Mesenchymal stem cell (in vitro differentiated cells and primary cell): Measurements from ENCODE around the gene DDO.

Experiments used
- DNase-seq: peaks from one replicate; pipeline ENCODE4 v3.0.0-alpha.2; 2013
- H2AFZ ChIP-seq: one replicate; pipeline ENCODE4 v1.6.1; 2013; ENCODE audit warnings: low read depth, mild to moderate bottlenecking, control low read depth, inconsistent platforms, low read length, moderate library complexity
- H2AK5ac ChIP-seq: 2 replicates; pipeline ENCODE4 v1.6.1; 2013; ENCODE audit warnings: low read length, moderate library complexity, mild to moderate bottlenecking, inconsistent platforms; ENCODE audit not compliant: severe bottlenecking
- H2BK120ac ChIP-seq: one replicate; pipeline ENCODE4 v1.6.1; 2013; ENCODE audit warnings: low read depth, mild to moderate bottlenecking, inconsistent platforms, low read length, moderate library complexity
- H2BK12ac ChIP-seq, 2 experiments: one replicate each; pipeline ENCODE4 v1.6.1; 2013; ENCODE audit warnings: inconsistent platforms in 2 of 2, low read length in 2 of 2, mild to moderate bottlenecking in 2 of 2, moderate library complexity in 2 of 2, control low read depth in 1 of 2
- H2BK15ac ChIP-seq: one replicate; pipeline ENCODE4 v1.6.1; 2013; ENCODE audit warnings: mild to moderate bottlenecking, low read depth, inconsistent platforms; ENCODE audit not compliant: poor library complexity, severe bottlenecking
- H2BK5ac ChIP-seq: 2 replicates; pipeline ENCODE4 v1.6.1; 2013; ENCODE audit warnings: low read depth, mild to moderate bottlenecking, low read length, control low read depth, inconsistent platforms; ENCODE audit not compliant: poor library complexity, severe bottlenecking
- H3K14ac ChIP-seq, 2 experiments: one replicate each; pipeline ENCODE4 v1.6.1; 2013; ENCODE audit warnings: inconsistent platforms in 2 of 2, low read length in 2 of 2, control low read depth in 1 of 2, mild to moderate bottlenecking in 1 of 2, moderate library complexity in 1 of 2
- H3K18ac ChIP-seq, 2 experiments: one replicate each; pipeline ENCODE4 v1.6.1; 2013; ENCODE audit warnings: inconsistent platforms in 2 of 2, low read length in 2 of 2, control low read depth in 1 of 2, low read depth in 1 of 2, mild to moderate bottlenecking in 1 of 2
- H3K23ac ChIP-seq, 2 experiments: one replicate each; pipeline ENCODE4 v1.6.1; 2013; ENCODE audit warnings: inconsistent platforms in 2 of 2, low read length in 2 of 2, mild to moderate bottlenecking in 2 of 2, moderate library complexity in 2 of 2, control low read depth in 1 of 2
- H3K27ac ChIP-seq: 2 replicates; pipeline ENCODE4 v1.5.1; 2013; ENCODE audit warnings: mild to moderate bottlenecking, moderate library complexity, low read length, control low read depth, inconsistent platforms; ENCODE audit not compliant: poor library complexity, severe bottlenecking
- H3K27me3 ChIP-seq, 2 experiments: 2 replicates each; pipeline versions ENCODE4 v1.6.1 to v1.7.0; 2013; ENCODE audit warnings: low read length in 2 of 2, mild to moderate bottlenecking in 2 of 2, moderate library complexity in 2 of 2, control low read depth in 1 of 2, inconsistent platforms in 1 of 2; ENCODE audit not compliant: control insufficient read depth in 1 of 2, insufficient read depth in 1 of 2
- H3K36me3 ChIP-seq, 2 experiments: 2 replicates each; pipeline versions ENCODE4 v1.6.1 to v1.7.0; 2013; ENCODE audit warnings: low read length in 2 of 2, control low read depth in 1 of 2, inconsistent platforms in 1 of 2, low read depth in 1 of 2, mild to moderate bottlenecking in 1 of 2; ENCODE audit not compliant: insufficient read depth in 2 of 2, control insufficient read depth in 1 of 2
- H3K4ac ChIP-seq, 2 experiments: one replicate each; pipeline ENCODE4 v1.6.1; 2013; ENCODE audit warnings: inconsistent platforms in 2 of 2, low read length in 2 of 2, mild to moderate bottlenecking in 2 of 2, moderate library complexity in 2 of 2, control low read depth in 1 of 2, low read depth in 1 of 2
- H3K4me1 ChIP-seq: 2 replicates; pipeline ENCODE4 v1.6.1; 2013; ENCODE audit warnings: low read depth, low read length, control low read depth; ENCODE audit not compliant: control insufficient read depth, insufficient read depth
- H3K4me2 ChIP-seq: 2 replicates; pipeline ENCODE4 v1.6.1; 2013; ENCODE audit warnings: low read length, mild to moderate bottlenecking, inconsistent platforms; ENCODE audit not compliant: poor library complexity, severe bottlenecking
- H3K4me3 ChIP-seq, 2 experiments: 2 replicates each; pipeline versions ENCODE4 v1.5.1 to v1.7.0; 2013; ENCODE audit warnings: low read length in 2 of 2, mild to moderate bottlenecking in 2 of 2, control low read depth in 1 of 2, low read depth in 1 of 2; ENCODE audit not compliant: insufficient read depth in 1 of 2
- H3K79me1 ChIP-seq: replicated peaks from 2 replicates; pipeline ENCODE4 v1.6.1; 2013; ENCODE audit warnings: mild to moderate bottlenecking, control low read depth, low read length, inconsistent platforms; ENCODE audit not compliant: poor library complexity, severe bottlenecking
- H3K9ac ChIP-seq: 2 replicates; pipeline ENCODE4 v1.7.0; 2013; ENCODE audit warnings: mild to moderate bottlenecking, low read length, moderate library complexity
- H3K9me3 ChIP-seq: 2 replicates; pipeline ENCODE4 v1.7.0; 2013; ENCODE audit warnings: mild to moderate bottlenecking, low read length; ENCODE audit not compliant: control insufficient read depth
- H4K8ac ChIP-seq: one replicate; pipeline ENCODE4 v1.6.1; 2013; ENCODE audit warnings: inconsistent platforms, mild to moderate bottlenecking, low read length, moderate library complexity
- H4K91ac ChIP-seq: one replicate; pipeline ENCODE4 v1.6.1; 2013; ENCODE audit warnings: mild to moderate bottlenecking, low read length, inconsistent platforms
- WGBS: methylation state at CpG from one replicate; pipeline ENCODE4 v1.1.7; 2013; ENCODE audit warnings: mixed read lengths; 5-methylcytosine and 5-hydroxymethylcytosine counted together

Gene DDO

GRCh38 chr6:110360676-110361075, 54.7 kb downstream of the DDO start:
- H3K9me3 ChIP-seq = no peaks in the 10 kb centered on the region
- no peak overlapping the region for H2AK5ac ChIP-seq
- no peak overlapping the region for H3K14ac ChIP-seq
- peaks cover 11% of the 10 kb centered on the region for H3K4me1 ChIP-seq
- H3K27me3 ChIP-seq = peaks cover 71 to 82% of the 10 kb centered on the region in 2 experiments
- no peaks in the 10 kb centered on the region for H3K36me3 ChIP-seq
- H3K18ac ChIP-seq = no peak overlapping the region
- H2BK12ac ChIP-seq = no peak overlapping the region
- no peak overlapping the region for H2BK15ac ChIP-seq
- H3K4me2 ChIP-seq = no peak overlapping the region
- WGBS = 86% methylated on average over 3 of the region's 3 CpGs
- H3K9ac ChIP-seq = no peak overlapping the region
- H3K27ac ChIP-seq = no peak overlapping the region
- H3K4ac ChIP-seq = no peak overlapping the region
- H3K79me1 ChIP-seq = no peaks in the 10 kb centered on the region
- no peak overlapping the region for H2BK5ac ChIP-seq
- no peak overlapping the region for H4K91ac ChIP-seq
- no peak overlapping the region for H3K4me3 ChIP-seq
- no peak overlapping the region for H2BK120ac ChIP-seq
- no peak overlapping the region for H3K23ac ChIP-seq
- no peak for DNase-seq
- no peak overlapping the region for H2AFZ ChIP-seq
- no peak overlapping the region for H4K8ac ChIP-seq

GRCh38 chr6:110359556-110359955, 55.8 kb downstream of the DDO start:
- Histone ChIP-seq H3K4me3 (no peak overlapping the region), H3K27ac (no peak overlapping the region), H3K9me3 (no peaks in the 10 kb centered on the region), H2AK5ac (no peak overlapping the region), H3K9ac (no peak overlapping the region), H2BK15ac (no peak overlapping the region), H3K36me3 (no peaks in the 10 kb centered on the region), H3K27me3 (peaks cover 64 to 71% of the 10 kb centered on the region in 2 experiments), H2AFZ (no peak overlapping the region), H3K18ac (no peak overlapping the region), H4K91ac (no peak overlapping the region), H2BK5ac (no peak overlapping the region), H3K23ac (no peak overlapping the region), H2BK12ac (no peak overlapping the region), H4K8ac (no peak overlapping the region), H3K4me2 (no peak overlapping the region), H3K79me1 (no peaks in the 10 kb centered on the region), H3K4ac (no peak overlapping the region), H2BK120ac (no peak overlapping the region), H3K4me1 (peaks cover 11% of the 10 kb centered on the region), H3K14ac (no peak overlapping the region)
- 25% methylated on average over 2 of the region's 5 CpGs for WGBS
- DNase-seq = no peak

- Histone ChIP-seq H3K4me3 (peak overlapping the region; percentile 53 to 68), H3K4me2 (peak overlapping the region; percentile 90), H3K4ac (no peak overlapping the region), H4K8ac (peak overlapping the region; percentile 27), H2BK5ac (no peak overlapping the region), H3K9ac (peak overlapping the region; percentile 9), H3K27me3 (peaks cover 55 to 62% of the 10 kb centered on the region in 2 experiments), H2BK120ac (no peak overlapping the region), H3K23ac (peak overlapping the region in 1 of 2 experiments; percentile 59), H3K27ac (no peak overlapping the region), H2BK12ac (no peak overlapping the region), H3K79me1 (no peaks in the 10 kb centered on the region), H2AK5ac (no peak overlapping the region), H3K4me1 (peaks cover 11% of the 10 kb centered on the region), H3K18ac (no peak overlapping the region), H3K9me3 (no peaks in the 10 kb centered on the region), H2BK15ac (peak overlapping the region; percentile 85), H4K91ac (no peak overlapping the region), H2AFZ (peak overlapping the region; percentile 89), H3K36me3 (no peaks in the 10 kb centered on the region), H3K14ac (no peak overlapping the region)
- DNase-seq = no peak
- 37% methylated on average over 10 of the region's 13 CpGs for WGBS
Observed at GRCh38 chr6:110358553-110359160, 56.7 kb downstream of the DDO start.

GRCh38 chr6:110357664-110358552, 57.5 kb downstream of the DDO start, which contains the start of gene METTL24:
Gene METTL24, minus strand, starts transcription at chr6:110358349. Its CDS starts 77 bp downstream, at chr6:110358272.
- no peak within 1 kb of the TSS for H3K14ac ChIP-seq
- H3K36me3 ChIP-seq = no peaks in the 10 kb centered on the region
- H2AFZ ChIP-seq = peak within 1 kb of the TSS; percentile 89
- H3K18ac ChIP-seq = peak within 1 kb of the TSS in 1 of 2 experiments; percentile 1
- H3K27me3 ChIP-seq = peaks cover 48 to 62% of the 10 kb centered on the region in 2 experiments
- H3K4ac ChIP-seq = no peak within 1 kb of the TSS
- H2BK12ac ChIP-seq = peak within 1 kb of the TSS in 1 of 2 experiments; percentile 37
- H2AK5ac ChIP-seq = no peak within 1 kb of the TSS
- H3K9ac ChIP-seq = peak within 1 kb of the TSS; percentile 9
- peak within 1 kb of the TSS; percentile 90 for H3K4me2 ChIP-seq
- no peak within 1 kb of the TSS for H4K91ac ChIP-seq
- peak; percentile 31 for DNase-seq
- H4K8ac ChIP-seq = peak within 1 kb of the TSS; percentile 36
- no peaks in the 10 kb centered on the region for H3K79me1 ChIP-seq
- H3K4me3 ChIP-seq = peak within 1 kb of the TSS; percentile 53 to 75
- H3K4me1 ChIP-seq = peaks cover 11% of the 10 kb centered on the region
- peak within 1 kb of the TSS; percentile 8 for H2BK120ac ChIP-seq
- H2BK5ac ChIP-seq = no peak within 1 kb of the TSS
- WGBS = 2% methylated on average over 68 of the region's 107 CpGs
- peak within 1 kb of the TSS; percentile 85 for H2BK15ac ChIP-seq
- H3K9me3 ChIP-seq = no peaks in the 10 kb centered on the region
- H3K23ac ChIP-seq = peak within 1 kb of the TSS in 1 of 2 experiments; percentile 59
- no peak within 1 kb of the TSS for H3K27ac ChIP-seq
